HCT116 (cell line): ENCODE results near the gene GRIA4.
"Not testable (repeated sequence)": the region's sequence is repeated elsewhere in the genome, so short reads cannot be mapped to it uniquely, and the experiment has no call there.

ENCODE experiments used
- CEBPB ChIP-seq: IDR thresholded peaks from 2 replicates; pipeline ENCODE4 v1.6.1; 2012; ENCODE audit warnings: low read depth
- CTCF ChIP-seq, 3 experiments: fragments of 200-600 bp in 1 of 3; sonication (generic) in 1 of 3; IDR thresholded peaks in 2 of 3; conservative IDR thresholded peaks in 1 of 3; 2 replicates each; pipeline ENCODE4 v1.5.1; 2012 to 2017; ENCODE audit warnings: low read depth in 2 of 3, low read length in 2 of 3, antibody characterized with exemption in 1 of 3, borderline replicate concordance in 1 of 3, control low read depth in 1 of 3, mild to moderate bottlenecking in 1 of 3, mixed read lengths in 1 of 3, mixed run types in 1 of 3, moderate library complexity in 1 of 3; ENCODE audit not compliant: insufficient read depth in 1 of 3
- EGR1 ChIP-seq: IDR thresholded peaks from 2 replicates; pipeline ENCODE4 v1.6.1; 2012; ENCODE audit warnings: low read depth
- JUND ChIP-seq: IDR thresholded peaks from 2 replicates; pipeline ENCODE4 v1.6.1; 2012
- POLR2A ChIP-seq: IDR thresholded peaks from 2 replicates; pipeline ENCODE4 v1.7.0; 2011; ENCODE audit warnings: borderline replicate concordance; ENCODE audit not compliant: insufficient read depth, insufficient read length; ENCODE audit errors: extremely low read depth
- POLR2AphosphoS5 ChIP-seq: IDR thresholded peaks from 2 replicates; pipeline ENCODE4 v1.6.1; 2011; ENCODE audit warnings: mild to moderate bottlenecking, low read depth, low read length, moderate library complexity
- RAD21 ChIP-seq: IDR thresholded peaks from 2 replicates; pipeline ENCODE4 v1.6.1; 2012; ENCODE audit warnings: low read depth, mild to moderate bottlenecking
- REST ChIP-seq: IDR thresholded peaks from 2 replicates; pipeline ENCODE4 v1.6.1; 2012; ENCODE audit warnings: low read depth
- SIN3A ChIP-seq: IDR thresholded peaks from 2 replicates; pipeline ENCODE4 v1.6.1; 2012; ENCODE audit warnings: low read depth
- SP1 ChIP-seq: IDR thresholded peaks from 2 replicates; pipeline ENCODE4 v1.6.1; 2012; ENCODE audit warnings: low read depth
- YY1 ChIP-seq: IDR thresholded peaks from 2 replicates; pipeline ENCODE4 v1.6.1; 2011; ENCODE audit warnings: low read length, low read depth, moderate library complexity, mild to moderate bottlenecking; ENCODE audit not compliant: insufficient replicate concordance; ENCODE audit errors: extremely low read depth

GRCh38 chr11:106003094-106003493, 393.2 kb downstream of the GRIA4 start:
- TF ChIP-seq SIN3A; REST; RAD21; POLR2A; EGR1; CTCF (IDR thresholded peaks at IDR 0.05 in 2 of 3, conservative IDR thresholded peaks at IDR 0.05 in 1 of 3; ENCODE audit: borderline replicate concordance in 1 of 3, insufficient read depth in 1 of 3, low read depth in 2 of 3, low read length in 2 of 3); SP1; JUND; YY1; POLR2AphosphoS5; CEBPB: not testable (repeated sequence)
